ENCODE measurements around the gene PROCA1.

GRCh38 chr17:28740406-28741357 lies 29.0 kb upstream of the PROCA1 start:
- TF ChIP-seq CTCF (IDR thresholded peaks at IDR 0.05), result no peak
- TF ChIP-seq POLR2A (IDR thresholded peaks at IDR 0.05), result no peak
